GM18519 (cell line): ENCODE results near the gene SLC38A4.

ENCODE experiments used
- ATAC-seq: cut with Tn5 transposase; IDR thresholded peaks from one replicate; pipeline ENCODE4 v1.9.1; 2021; ENCODE audit warnings: mild to moderate bottlenecking, moderate library complexity; ENCODE audit not compliant: unreplicated experiment, low FRiP score

The SLC38A4 gene

DNA sequence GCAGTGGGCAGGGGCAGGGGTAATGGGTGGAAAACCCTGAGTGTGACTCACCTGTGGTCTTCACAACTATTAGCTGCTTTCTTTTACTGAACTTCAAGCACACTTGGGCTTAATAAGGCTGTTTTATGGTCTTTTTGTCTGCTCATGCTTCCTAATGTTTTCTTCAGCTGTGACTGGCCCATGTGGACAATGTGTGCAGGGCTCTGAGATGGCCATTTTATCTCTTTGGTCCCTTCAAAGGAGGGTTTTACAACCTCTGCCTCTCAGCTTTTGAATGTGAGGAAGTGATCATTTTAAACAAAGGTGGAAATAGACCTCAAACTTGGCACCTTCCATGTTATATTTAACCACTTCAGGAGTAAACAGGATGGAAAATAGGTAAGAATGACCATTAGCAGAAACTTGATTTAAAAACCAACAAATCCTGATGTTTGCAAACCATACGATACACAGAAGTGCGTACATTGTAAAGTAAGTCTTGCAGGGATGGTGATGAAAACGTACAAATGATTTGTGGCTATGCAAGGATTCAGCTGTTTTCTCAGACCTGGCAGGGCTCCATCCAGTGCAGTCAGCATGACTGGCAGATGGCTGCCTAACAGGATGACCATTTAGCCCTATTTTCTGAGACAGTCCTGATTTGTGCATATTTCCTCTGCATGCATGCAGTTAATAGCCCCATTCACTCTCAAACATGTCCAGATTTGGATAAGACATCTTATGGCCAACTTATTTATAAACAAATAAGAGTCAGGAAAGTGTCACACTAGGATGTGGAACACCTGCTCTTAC is 103.2 kb downstream of the SLC38A4 start:
- no peak for ATAC-seq

DNA sequence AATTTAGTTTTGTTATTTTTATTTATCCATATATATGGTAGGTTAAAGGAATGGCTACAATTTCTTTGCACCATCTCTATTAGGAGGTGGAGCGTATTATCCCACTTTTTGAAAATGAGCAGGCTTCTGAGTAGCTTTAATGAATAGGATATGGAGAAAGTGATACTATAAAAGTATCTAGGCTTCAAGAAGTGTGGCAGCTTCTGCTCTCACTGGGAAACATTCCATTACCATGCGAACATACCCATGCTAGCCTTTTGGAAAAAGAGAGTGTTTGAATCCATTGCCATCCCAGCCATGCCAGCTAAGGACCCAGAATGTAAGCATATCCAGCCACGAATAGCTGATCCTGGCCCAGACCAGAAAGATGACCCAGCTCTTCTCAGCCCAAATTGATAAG is 107.3 kb downstream of the SLC38A4 start:
- no peak for ATAC-seq

- no peak for ATAC-seq
These were observed 107.9 kb downstream of the SLC38A4 start for GRCh38 chr12:46717868-46718267.

GRCh38 chr12:46717159-46717558 is 108.6 kb downstream of the SLC38A4 start:
- ATAC-seq: no peak
